ENCODE data around the gene SLC11A1. TPM values are rescaled to one million over a fixed set of nuclear protein-coding genes. Genes with fewer than 3 reads are reported as not detected.
A peak's percentile ranks its signal among the peaks of the same experiment; 100 is the strongest.

SLC11A1 gene
- total RNA-seq, 4 donors from 2014 or later: 0.26 to 14.0 (median 4.2) TPM

- no peak overlapping the region for H3K4me3 ChIP-seq
- no peak for DNase-seq
- peaks cover 0 to 4% of the 10 kb centered on the region in 2 donors for H3K9me3 ChIP-seq
- no peaks in the 10 kb centered on the region for H3K4me1 ChIP-seq
- TF ChIP-seq POLR2A (IDR thresholded peaks at IDR 0.05): no peak
- no peak for TF ChIP-seq CTCF (IDR thresholded peaks at IDR 0.05)
- H3K27ac ChIP-seq: no peak overlapping the region
- H3K27me3 ChIP-seq: no peaks in the 10 kb centered on the region
- H3K36me3 ChIP-seq: no peaks in the 10 kb centered on the region
- intact Hi-C loops (cut with DNase I; ENCODE audit: low total_unique reads): no loop called here
These were observed 17.9 kb upstream of the SLC11A1 start for GRCh38 chr2:218364196-218364595.

- DNase-seq: no peak
- intact Hi-C loops (cut with DNase I; ENCODE audit: low total_unique reads): no loop called here
These were observed 15.3 kb upstream of the SLC11A1 start for GRCh38 chr2:218366621-218367414.

GRCh38 chr2:218367415-218368149, 14.5 kb upstream of the SLC11A1 start:
- Histone ChIP-seq H3K36me3 (no peaks in the 10 kb centered on the region), H3K27ac (peak overlapping the region; percentile 88 to 95), H3K4me1 (no peaks in the 10 kb centered on the region), H3K4me3 (peak overlapping the region; percentile 44 to 45), H3K9me3 (peaks cover 0 to 4% of the 10 kb centered on the region in 2 donors), H3K27me3 (no peaks in the 10 kb centered on the region)
- no peak for TF ChIP-seq CTCF (IDR thresholded peaks at IDR 0.05)
- peak; percentile 88 to 92 for TF ChIP-seq POLR2A (IDR thresholded peaks at IDR 0.05)
- intact Hi-C loops (cut with DNase I; ENCODE audit: low total_unique reads): no loop called here
- DNase-seq: peak; percentile 86 to 87

More at GRCh38 chr2:218366621-218367414, 15.3 kb upstream of the SLC11A1 start:
- no peaks in the 10 kb centered on the region for H3K36me3 ChIP-seq
- TF ChIP-seq POLR2A (IDR thresholded peaks at IDR 0.05) (no peak), CTCF (IDR thresholded peaks at IDR 0.05) (no peak)
- peaks cover 0 to 4% of the 10 kb centered on the region in 2 donors for H3K9me3 ChIP-seq
- no peaks in the 10 kb centered on the region for H3K4me1 ChIP-seq
- peak overlapping the region in 1 of 2 donors; percentile 44 for H3K4me3 ChIP-seq
- no peaks in the 10 kb centered on the region for H3K27me3 ChIP-seq
- H3K27ac ChIP-seq: peak overlapping the region; percentile 88 to 95

- intact Hi-C loops (cut with DNase I; ENCODE audit: low total_unique reads): no loop called here
- TF ChIP-seq CTCF (IDR thresholded peaks at IDR 0.05) (no peak), POLR2A (IDR thresholded peaks at IDR 0.05) (no peak)
- no peak for DNase-seq
- Histone ChIP-seq H3K27ac (peak overlapping the region; percentile 88 to 95), H3K9me3 (peaks cover 0 to 4% of the 10 kb centered on the region in 2 donors), H3K36me3 (no peaks in the 10 kb centered on the region), H3K4me3 (peak overlapping the region; percentile 44 to 45), H3K27me3 (no peaks in the 10 kb centered on the region), H3K4me1 (no peaks in the 10 kb centered on the region)
These were observed 13.9 kb upstream of the SLC11A1 start for GRCh38 chr2:218368150-218368528.
